NCI-H1417 treated with DMSO at 0.1 percent for 48 hours (cell line): ENCODE measurements around the gene ASGR1.

Experiments used
- DNase-seq: peaks from one replicate; lab custom pipeline; 2025; lab: John Stamatoyannopoulos, UW

ASGR1 gene

DNA sequence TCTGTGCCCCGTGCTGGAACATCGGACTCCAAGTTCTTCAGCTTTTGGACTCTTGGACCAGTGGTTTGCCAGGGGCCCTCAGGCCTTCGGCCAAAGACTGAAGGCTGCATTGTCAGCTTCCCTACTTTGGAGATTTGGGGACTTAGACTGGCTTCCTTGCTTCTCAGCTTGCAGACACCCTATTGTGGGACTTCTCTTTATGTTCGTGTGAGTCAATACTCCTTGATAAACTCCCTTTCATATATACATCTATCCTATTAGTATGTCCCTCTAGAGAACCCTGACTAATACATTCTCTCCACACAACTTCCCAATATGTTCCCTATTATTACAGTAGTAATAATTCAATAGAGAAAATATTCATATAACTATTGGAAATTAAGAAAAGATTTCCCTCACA lies 55.3 kb downstream of the ASGR1 start:
- no peak for DNase-seq
